ENCODE measurements around the gene CXCL16.
A peak's percentile ranks its signal among the peaks of the same experiment; 100 is the strongest.

The CXCL16 gene

GRCh38 chr17:4751932-4752331, 12.2 kb upstream of the CXCL16 start:
- Histone ChIP-seq H3K4me1 (ENCODE audit: control insufficient read depth in 5 of 5, insufficient read depth in 5 of 5, low read length in 5 of 5) (peaks cover 0 to 12% (median 7%) of the 10 kb centered on the region in 5 donors), H3K9ac (ENCODE audit: low read length in 5 of 5) (no peak overlapping the region), H3K27ac (ENCODE audit: low read depth, low read length) (no peak overlapping the region), H3K36me3 (ENCODE audit: control insufficient read depth in 5 of 5, insufficient read depth in 5 of 5, low read length in 5 of 5) (no peaks in the 10 kb centered on the region), H3K4me3 (ENCODE audit: low read depth in 1 of 5, low read length in 5 of 5) (no peak overlapping the region), H3K9me3 (ENCODE audit: control insufficient read depth in 5 of 5, low read length in 5 of 5) (no peaks in the 10 kb centered on the region), H3K27me3 (ENCODE audit: control insufficient read depth in 5 of 5, insufficient read depth in 4 of 5, low read length in 5 of 5) (peaks cover 0 to 11% (median 6%) of the 10 kb centered on the region in 5 donors)

GRCh38 chr17:4750606-4751005, 10.9 kb upstream of the CXCL16 start:
- no peak overlapping the region for H3K4me3 ChIP-seq (ENCODE audit: low read depth in 1 of 5, low read length in 5 of 5)
- H3K9me3 ChIP-seq (ENCODE audit: control insufficient read depth in 5 of 5, low read length in 5 of 5): no peaks in the 10 kb centered on the region
- H3K27ac ChIP-seq (ENCODE audit: low read depth, low read length): no peak overlapping the region
- peaks cover 0 to 13% (median 6%) of the 10 kb centered on the region in 5 donors for H3K27me3 ChIP-seq (ENCODE audit: control insufficient read depth in 5 of 5, insufficient read depth in 4 of 5, low read length in 5 of 5)
- H3K9ac ChIP-seq (ENCODE audit: low read length in 5 of 5): no peak overlapping the region
- H3K36me3 ChIP-seq (ENCODE audit: control insufficient read depth in 5 of 5, insufficient read depth in 5 of 5, low read length in 5 of 5): no peaks in the 10 kb centered on the region
- peaks cover 0 to 12% (median 7%) of the 10 kb centered on the region in 5 donors for H3K4me1 ChIP-seq (ENCODE audit: control insufficient read depth in 5 of 5, insufficient read depth in 5 of 5, low read length in 5 of 5)

- H3K36me3 ChIP-seq (ENCODE audit: control insufficient read depth in 5 of 5, insufficient read depth in 5 of 5, low read length in 5 of 5): no peaks in the 10 kb centered on the region
- no peak overlapping the region for H3K4me3 ChIP-seq (ENCODE audit: low read depth in 1 of 5, low read length in 5 of 5)
- peaks cover 0 to 14% (median 7%) of the 10 kb centered on the region in 5 donors for H3K4me1 ChIP-seq (ENCODE audit: control insufficient read depth in 5 of 5, insufficient read depth in 5 of 5, low read length in 5 of 5)
- H3K27ac ChIP-seq (ENCODE audit: low read depth, low read length): no peak overlapping the region
- H3K9ac ChIP-seq (ENCODE audit: low read length in 5 of 5): no peak overlapping the region
- H3K9me3 ChIP-seq (ENCODE audit: control insufficient read depth in 5 of 5, low read length in 5 of 5): no peaks in the 10 kb centered on the region
- peaks cover 6 to 21% (median 15%) of the 10 kb centered on the region in 5 donors for H3K27me3 ChIP-seq (ENCODE audit: control insufficient read depth in 5 of 5, insufficient read depth in 4 of 5, low read length in 5 of 5)
These were observed 9.0 kb upstream of the CXCL16 start for GRCh38 chr17:4748686-4749085.

GRCh38 chr17:4747847-4748246, 8.1 kb upstream of the CXCL16 start:
- Histone ChIP-seq H3K36me3 (ENCODE audit: control insufficient read depth in 5 of 5, insufficient read depth in 5 of 5, low read length in 5 of 5) (no peaks in the 10 kb centered on the region), H3K4me1 (ENCODE audit: control insufficient read depth in 5 of 5, insufficient read depth in 5 of 5, low read length in 5 of 5) (peaks cover 0 to 14% (median 7%) of the 10 kb centered on the region in 5 donors), H3K27me3 (ENCODE audit: control insufficient read depth in 5 of 5, insufficient read depth in 4 of 5, low read length in 5 of 5) (peaks cover 6 to 21% (median 14%) of the 10 kb centered on the region in 5 donors), H3K4me3 (ENCODE audit: low read depth in 1 of 5, low read length in 5 of 5) (peak overlapping the region in 2 of 5 donors; percentile 21 to 22), H3K27ac (ENCODE audit: low read depth, low read length) (no peak overlapping the region), H3K9ac (ENCODE audit: low read length in 5 of 5) (no peak overlapping the region), H3K9me3 (ENCODE audit: control insufficient read depth in 5 of 5, low read length in 5 of 5) (no peaks in the 10 kb centered on the region)

GRCh38 chr17:4744999-4745969, 5.6 kb upstream of the CXCL16 start:
- Histone ChIP-seq H3K27me3 (ENCODE audit: control insufficient read depth in 5 of 5, insufficient read depth in 4 of 5, low read length in 5 of 5) (peaks cover 6 to 22% (median 10%) of the 10 kb centered on the region in 5 donors), H3K4me3 (ENCODE audit: low read depth in 1 of 5, low read length in 5 of 5) (no peak overlapping the region), H3K9me3 (ENCODE audit: control insufficient read depth in 5 of 5, low read length in 5 of 5) (no peaks in the 10 kb centered on the region), H3K9ac (ENCODE audit: low read length in 5 of 5) (no peak overlapping the region), H3K27ac (ENCODE audit: low read depth, low read length) (no peak overlapping the region), H3K36me3 (ENCODE audit: control insufficient read depth in 5 of 5, insufficient read depth in 5 of 5, low read length in 5 of 5) (no peaks in the 10 kb centered on the region), H3K4me1 (ENCODE audit: control insufficient read depth in 5 of 5, insufficient read depth in 5 of 5, low read length in 5 of 5) (peaks cover 0 to 14% (median 7%) of the 10 kb centered on the region in 5 donors)

GRCh38 chr17:4743898-4744297, 4.2 kb upstream of the CXCL16 start:
- Histone ChIP-seq H3K36me3 (ENCODE audit: control insufficient read depth in 5 of 5, insufficient read depth in 5 of 5, low read length in 5 of 5) (no peaks in the 10 kb centered on the region), H3K9ac (ENCODE audit: low read length in 5 of 5) (no peak overlapping the region), H3K4me3 (ENCODE audit: low read depth in 1 of 5, low read length in 5 of 5) (no peak overlapping the region), H3K9me3 (ENCODE audit: control insufficient read depth in 5 of 5, low read length in 5 of 5) (no peaks in the 10 kb centered on the region), H3K27ac (ENCODE audit: low read depth, low read length) (no peak overlapping the region), H3K27me3 (ENCODE audit: control insufficient read depth in 5 of 5, insufficient read depth in 4 of 5, low read length in 5 of 5) (peaks cover 6 to 22% (median 10%) of the 10 kb centered on the region in 5 donors), H3K4me1 (ENCODE audit: control insufficient read depth in 5 of 5, insufficient read depth in 5 of 5, low read length in 5 of 5) (peaks cover 0 to 23% (median 16%) of the 10 kb centered on the region in 5 donors)

GRCh38 chr17:4743216-4743615, 3.5 kb upstream of the CXCL16 start:
- Histone ChIP-seq H3K9ac (ENCODE audit: low read length in 5 of 5) (no peak overlapping the region), H3K4me3 (ENCODE audit: low read depth in 1 of 5, low read length in 5 of 5) (no peak overlapping the region), H3K4me1 (ENCODE audit: control insufficient read depth in 5 of 5, insufficient read depth in 5 of 5, low read length in 5 of 5) (peaks cover 0 to 24% (median 18%) of the 10 kb centered on the region in 5 donors), H3K9me3 (ENCODE audit: control insufficient read depth in 5 of 5, low read length in 5 of 5) (no peaks in the 10 kb centered on the region), H3K27ac (ENCODE audit: low read depth, low read length) (no peak overlapping the region), H3K36me3 (ENCODE audit: control insufficient read depth in 5 of 5, insufficient read depth in 5 of 5, low read length in 5 of 5) (no peaks in the 10 kb centered on the region), H3K27me3 (ENCODE audit: control insufficient read depth in 5 of 5, insufficient read depth in 4 of 5, low read length in 5 of 5) (peaks cover 6 to 23% (median 10%) of the 10 kb centered on the region in 5 donors)

- no peak overlapping the region for H3K9ac ChIP-seq (ENCODE audit: low read length in 5 of 5)
- no peaks in the 10 kb centered on the region for H3K36me3 ChIP-seq (ENCODE audit: control insufficient read depth in 5 of 5, insufficient read depth in 5 of 5, low read length in 5 of 5)
- H3K4me3 ChIP-seq (ENCODE audit: low read depth in 1 of 5, low read length in 5 of 5): no peak overlapping the region
- peaks cover 6 to 23% (median 10%) of the 10 kb centered on the region in 5 donors for H3K27me3 ChIP-seq (ENCODE audit: control insufficient read depth in 5 of 5, insufficient read depth in 4 of 5, low read length in 5 of 5)
- peaks cover 0 to 21% (median 19%) of the 10 kb centered on the region in 5 donors for H3K4me1 ChIP-seq (ENCODE audit: control insufficient read depth in 5 of 5, insufficient read depth in 5 of 5, low read length in 5 of 5)
- H3K9me3 ChIP-seq (ENCODE audit: control insufficient read depth in 5 of 5, low read length in 5 of 5): no peaks in the 10 kb centered on the region
- no peak overlapping the region for H3K27ac ChIP-seq (ENCODE audit: low read depth, low read length)
These were observed 2.9 kb upstream of the CXCL16 start for GRCh38 chr17:4742629-4743028.

- H3K4me3 ChIP-seq (ENCODE audit: low read depth in 1 of 5, low read length in 5 of 5): no peak overlapping the region
- H3K27me3 ChIP-seq (ENCODE audit: control insufficient read depth in 5 of 5, insufficient read depth in 4 of 5, low read length in 5 of 5): peaks cover 6 to 23% (median 10%) of the 10 kb centered on the region in 5 donors
- H3K9me3 ChIP-seq (ENCODE audit: control insufficient read depth in 5 of 5, low read length in 5 of 5): no peaks in the 10 kb centered on the region
- no peaks in the 10 kb centered on the region for H3K36me3 ChIP-seq (ENCODE audit: control insufficient read depth in 5 of 5, insufficient read depth in 5 of 5, low read length in 5 of 5)
- peaks cover 0 to 20% (median 19%) of the 10 kb centered on the region in 5 donors for H3K4me1 ChIP-seq (ENCODE audit: control insufficient read depth in 5 of 5, insufficient read depth in 5 of 5, low read length in 5 of 5)
- no peak overlapping the region for H3K27ac ChIP-seq (ENCODE audit: low read depth, low read length)
- H3K9ac ChIP-seq (ENCODE audit: low read length in 5 of 5): no peak overlapping the region
These were observed 2.4 kb upstream of the CXCL16 start for GRCh38 chr17:4742133-4742532.

- no peaks in the 10 kb centered on the region for H3K9me3 ChIP-seq (ENCODE audit: control insufficient read depth in 5 of 5, low read length in 5 of 5)
- no peak overlapping the region for H3K27ac ChIP-seq (ENCODE audit: low read depth, low read length)
- H3K9ac ChIP-seq (ENCODE audit: low read length in 5 of 5): no peak overlapping the region
- peaks cover 6 to 23% (median 10%) of the 10 kb centered on the region in 5 donors for H3K27me3 ChIP-seq (ENCODE audit: control insufficient read depth in 5 of 5, insufficient read depth in 4 of 5, low read length in 5 of 5)
- no peaks in the 10 kb centered on the region for H3K36me3 ChIP-seq (ENCODE audit: control insufficient read depth in 5 of 5, insufficient read depth in 5 of 5, low read length in 5 of 5)
- H3K4me1 ChIP-seq (ENCODE audit: control insufficient read depth in 5 of 5, insufficient read depth in 5 of 5, low read length in 5 of 5): peaks cover 0 to 24% (median 19%) of the 10 kb centered on the region in 5 donors
- H3K4me3 ChIP-seq (ENCODE audit: low read depth in 1 of 5, low read length in 5 of 5): no peak overlapping the region
These were observed 1.8 kb upstream of the CXCL16 start for GRCh38 chr17:4741544-4741943.
